SHP77 (cell line): Measurements from ENCODE around the gene NPY4R2.
"Not testable (repeated sequence)": the region's sequence is repeated elsewhere in the genome, so short reads cannot be mapped to it uniquely, and the experiment has no call there.

ENCODE experiments used
- DNase-seq, 2 experiments: peaks; one replicate each; lab custom pipeline; 2025; lab: John Stamatoyannopoulos, UW

Gene NPY4R2

GRCh38 chr10:47918475-47918874 lies at the start of gene NPY4R2:
TSS of gene NPY4R2 (plus strand) at chr10:47918662. CDS start at chr10:47921988, 3,326 bp downstream.
- DNase-seq, result not testable (repeated sequence)

GRCh38 chr10:47870887-47871286 lies 47.6 kb upstream of the NPY4R2 start:
- not testable (repeated sequence) for DNase-seq

DNA sequence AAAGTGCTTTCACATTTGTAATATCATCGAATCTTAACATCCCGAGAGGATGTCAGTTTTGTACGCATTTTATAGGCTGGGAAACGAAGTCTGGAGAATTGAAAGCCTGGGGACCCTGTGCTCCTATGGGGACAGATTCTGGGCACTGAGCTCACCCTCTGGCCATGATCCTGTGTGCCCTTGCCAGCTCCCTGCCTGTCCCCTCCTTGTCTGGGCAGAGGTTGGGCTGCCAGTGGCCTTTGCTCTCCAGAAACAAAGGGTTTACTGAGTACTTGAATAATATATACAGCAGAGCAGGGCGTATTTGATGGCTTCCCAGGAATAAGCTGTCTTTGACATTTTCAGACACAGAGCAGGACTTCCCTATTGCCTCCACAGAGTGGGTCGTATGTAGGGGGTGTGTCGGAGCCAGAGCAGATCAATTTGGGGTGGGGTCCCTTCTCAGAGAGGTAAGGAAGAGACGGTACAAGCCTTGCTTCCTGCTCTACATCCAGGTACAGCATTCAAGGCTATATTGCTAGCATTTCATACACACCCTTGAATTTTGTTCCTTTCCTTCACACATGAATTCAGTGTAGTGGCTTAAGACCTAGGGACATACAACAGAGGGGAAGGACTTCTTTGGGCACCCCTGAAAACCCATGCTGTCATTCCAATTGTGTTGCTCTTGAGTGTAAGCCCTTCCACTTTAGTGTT lies 46.8 kb upstream of the NPY4R2 start:
- DNase-seq, result not testable (repeated sequence)

GRCh38 chr10:47872236-47872635 lies 46.2 kb upstream of the NPY4R2 start:
- not testable (repeated sequence) for DNase-seq

DNA sequence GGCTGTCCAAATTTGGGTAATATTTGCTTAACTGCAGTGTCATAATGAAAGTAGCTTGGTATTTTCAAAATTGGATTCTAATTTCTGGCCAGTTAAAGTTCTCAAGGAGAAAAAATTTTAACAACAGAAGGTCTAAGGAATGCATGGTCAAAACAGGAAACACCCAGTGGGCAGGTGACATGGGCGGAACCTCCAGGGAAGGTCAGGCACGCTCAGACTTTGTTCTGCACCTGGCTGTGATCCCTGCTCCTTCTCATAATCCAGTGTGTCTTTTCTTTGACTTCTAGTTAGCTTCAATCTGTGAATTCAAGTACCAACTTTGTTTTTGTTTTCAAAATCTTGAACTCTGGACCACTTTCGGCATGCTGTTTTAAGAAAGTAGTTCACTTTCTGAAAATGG lies 34.2 kb upstream of the NPY4R2 start:
- not testable (repeated sequence) for DNase-seq

DNA sequence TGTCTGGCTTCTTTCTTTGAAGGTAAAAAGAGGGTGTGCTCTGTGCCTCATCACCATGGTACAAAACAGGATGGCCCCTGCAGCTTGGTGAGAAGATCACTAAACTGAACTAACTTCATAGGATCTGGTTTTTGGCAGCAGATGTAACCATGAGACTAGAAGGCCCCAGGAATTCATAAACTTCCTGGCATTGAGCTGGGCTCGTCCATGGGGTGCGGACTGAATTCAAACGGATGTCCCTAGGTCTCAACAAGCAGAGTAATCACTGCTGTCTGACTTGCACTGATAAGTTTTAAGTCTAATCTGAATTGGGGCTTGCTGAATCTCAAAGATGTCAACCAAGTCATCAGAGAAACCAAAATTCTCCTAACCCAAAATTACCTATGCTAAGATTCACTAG lies 33.5 kb upstream of the NPY4R2 start:
- not testable (repeated sequence) for DNase-seq

- DNase-seq, result not testable (repeated sequence)
Measured at GRCh38 chr10:47886356-47886755, 32.1 kb upstream of the NPY4R2 start.

DNA sequence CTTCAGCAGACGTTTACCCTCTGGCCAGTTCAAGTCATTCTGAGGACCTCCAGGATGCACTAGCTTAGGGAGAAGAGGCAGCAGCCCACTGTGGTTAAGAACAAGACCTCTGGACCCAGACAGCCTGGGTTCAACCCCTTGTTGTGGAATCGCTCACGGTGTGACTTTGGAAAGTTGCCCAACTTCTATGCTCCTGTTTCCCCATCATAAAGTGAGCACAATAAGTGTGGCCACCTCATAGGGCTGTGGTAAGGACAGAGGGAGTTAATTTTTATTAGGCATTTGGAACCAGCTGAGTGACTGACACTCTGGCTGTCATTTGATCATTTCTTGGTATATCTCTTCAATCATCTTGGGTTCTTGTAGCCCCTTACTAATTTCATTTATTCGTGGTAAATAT lies 31.6 kb upstream of the NPY4R2 start:
- DNase-seq, result not testable (repeated sequence)

- DNase-seq, result not testable (repeated sequence)
Measured at GRCh38 chr10:47890737-47891136, 27.7 kb upstream of the NPY4R2 start.

DNA sequence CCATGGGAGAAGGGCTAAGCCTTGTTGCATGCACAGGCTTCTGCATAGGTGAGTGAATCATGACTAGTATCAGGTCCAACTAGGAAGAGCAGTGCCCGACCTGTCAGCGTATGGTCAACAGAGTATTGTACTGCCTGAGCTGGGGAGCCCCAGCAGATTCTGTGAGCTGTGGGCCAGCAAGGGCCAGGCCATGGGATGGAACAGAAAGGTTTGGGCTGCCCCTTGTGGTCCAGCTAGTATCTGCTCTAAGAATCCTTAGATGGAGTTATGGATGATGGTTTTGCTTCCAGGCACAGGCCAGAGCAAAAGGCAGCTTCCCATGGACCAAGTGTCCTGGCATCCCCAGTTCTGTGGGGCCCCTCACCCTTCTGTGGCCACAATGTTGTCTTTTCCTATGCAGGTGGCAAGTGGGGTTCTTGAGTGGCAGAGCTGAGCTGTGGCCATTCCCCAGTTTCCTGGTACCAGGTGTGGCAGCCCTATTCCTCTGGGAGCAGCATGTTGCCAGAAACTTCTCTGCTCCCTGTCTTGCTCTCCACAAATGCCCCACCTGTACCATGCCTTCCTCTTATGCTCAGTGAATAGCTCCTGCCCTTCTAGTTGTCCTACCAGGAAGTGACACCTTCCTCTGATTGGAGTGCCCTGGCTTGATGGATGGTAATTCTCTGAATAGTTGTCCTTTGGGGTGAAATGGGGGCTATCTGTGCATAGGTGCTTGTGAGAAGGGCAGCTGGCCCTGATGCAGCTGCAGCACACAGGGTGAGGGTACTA lies 25.8 kb upstream of the NPY4R2 start:
- DNase-seq, result not testable (repeated sequence)

DNA sequence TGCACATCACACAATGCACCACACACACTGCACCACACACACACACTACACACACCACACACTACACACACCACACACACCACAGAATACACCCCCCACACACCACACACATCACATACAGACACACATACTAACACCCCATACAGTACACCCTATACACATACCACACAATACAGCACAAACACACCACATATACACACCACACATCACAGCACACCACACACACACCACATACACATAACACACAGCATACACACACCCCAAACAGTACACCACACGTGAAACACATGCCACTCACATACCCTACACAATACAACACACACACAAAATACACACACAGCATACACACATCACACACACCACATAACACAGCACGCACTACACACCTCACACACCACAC lies 23.9 kb upstream of the NPY4R2 start:
- not testable (repeated sequence) for DNase-seq

- DNase-seq, result not testable (repeated sequence)
Measured at GRCh38 chr10:47897813-47898212, 20.6 kb upstream of the NPY4R2 start.

DNA sequence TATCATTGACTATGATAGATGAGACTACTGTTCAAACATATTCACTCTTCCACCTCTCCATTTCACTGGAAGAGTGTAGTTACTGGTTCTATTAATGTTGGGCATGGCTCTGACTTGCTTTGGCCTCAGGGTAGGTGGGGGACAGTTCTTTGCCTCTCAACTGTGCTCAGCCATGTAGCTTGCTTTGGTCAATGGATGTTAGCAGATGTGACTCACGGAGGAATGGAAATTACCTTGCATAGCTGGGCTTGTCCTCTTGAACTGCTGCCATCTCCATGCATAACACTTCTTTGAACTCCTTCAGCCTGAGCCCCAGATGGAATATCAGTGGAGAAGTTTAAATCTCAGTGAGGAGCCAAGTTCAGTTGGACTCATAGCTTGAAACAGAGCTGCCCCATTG lies 9.1 kb upstream of the NPY4R2 start:
- DNase-seq, result not testable (repeated sequence)

- not testable (repeated sequence) for DNase-seq
Measured at GRCh38 chr10:47910486-47910885, 8.0 kb upstream of the NPY4R2 start.

- not testable (repeated sequence) for DNase-seq
Measured at GRCh38 chr10:47914052-47914451, 4.4 kb upstream of the NPY4R2 start.

DNA sequence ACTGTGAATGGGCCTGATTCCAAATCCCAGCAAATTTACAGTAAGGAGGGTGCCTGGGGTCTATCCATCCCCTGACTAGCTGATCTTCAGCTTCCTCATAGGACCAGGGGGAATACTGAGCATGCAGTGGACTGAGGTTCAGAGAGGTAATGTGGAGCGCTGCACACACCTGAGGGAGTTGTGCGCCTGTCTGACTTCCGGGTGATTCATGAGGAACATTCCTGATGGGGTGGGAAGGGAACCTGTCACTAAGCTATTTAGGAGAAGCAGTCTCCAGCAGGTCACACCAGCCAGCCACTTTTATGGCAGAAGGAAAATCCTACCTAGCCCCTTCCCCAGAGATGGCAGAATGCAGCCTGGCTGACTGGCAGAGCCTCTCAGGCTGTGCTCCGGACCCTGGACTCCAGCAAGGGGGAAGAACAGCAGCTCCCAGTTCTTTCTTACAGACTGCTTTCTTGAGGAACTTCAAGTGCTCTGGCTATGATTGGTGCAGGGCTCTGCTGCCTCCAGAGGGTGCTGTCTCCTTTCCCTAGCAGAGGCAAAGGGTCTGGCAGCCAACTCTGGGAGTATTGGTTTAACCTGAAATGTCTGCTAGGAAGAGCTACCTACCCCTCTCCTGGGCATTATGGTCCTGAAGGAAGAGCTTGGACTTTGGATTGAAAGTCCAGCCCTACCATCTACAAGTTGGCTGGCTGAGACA lies 2.5 kb upstream of the NPY4R2 start:
- DNase-seq, result not testable (repeated sequence)

DNA sequence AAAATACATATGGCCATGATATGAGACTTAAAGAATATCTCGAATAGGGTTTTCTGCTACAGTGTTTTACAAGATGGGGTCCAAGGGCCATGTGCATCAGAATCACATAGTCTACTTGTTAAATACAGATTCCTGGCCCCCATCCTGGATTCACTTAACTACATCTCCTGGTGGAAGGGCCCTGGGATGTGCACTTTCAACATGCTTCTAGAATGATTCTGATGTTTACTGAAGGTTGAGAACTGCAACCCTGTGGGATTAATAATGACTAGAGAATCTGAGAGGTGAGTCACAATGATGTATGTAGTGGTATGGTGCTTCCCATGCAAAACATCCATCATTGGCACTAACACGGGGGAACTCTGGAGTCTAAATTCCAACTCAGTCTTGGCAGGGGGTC lies 2.1 kb downstream of the NPY4R2 start:
- not testable (repeated sequence) for DNase-seq

DNA sequence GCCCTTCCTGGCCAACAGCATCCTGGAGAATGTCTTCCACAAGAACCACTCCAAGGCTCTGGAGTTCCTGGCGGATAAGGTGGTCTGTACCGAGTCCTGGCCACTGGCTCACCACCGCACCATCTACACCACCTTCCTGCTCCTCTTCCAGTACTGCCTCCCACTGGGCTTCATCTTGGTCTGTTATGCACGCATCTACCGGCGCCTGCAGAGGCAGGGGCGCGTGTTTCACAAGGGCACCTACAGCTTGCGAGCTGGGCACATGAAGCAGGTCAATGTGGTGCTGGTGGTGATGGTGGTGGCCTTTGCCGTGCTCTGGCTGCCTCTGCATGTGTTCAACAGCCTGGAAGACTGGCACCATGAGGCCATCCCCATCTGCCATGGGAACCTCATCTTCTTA lies 4.0 kb downstream of the NPY4R2 start:
- not testable (repeated sequence) for DNase-seq

DNA sequence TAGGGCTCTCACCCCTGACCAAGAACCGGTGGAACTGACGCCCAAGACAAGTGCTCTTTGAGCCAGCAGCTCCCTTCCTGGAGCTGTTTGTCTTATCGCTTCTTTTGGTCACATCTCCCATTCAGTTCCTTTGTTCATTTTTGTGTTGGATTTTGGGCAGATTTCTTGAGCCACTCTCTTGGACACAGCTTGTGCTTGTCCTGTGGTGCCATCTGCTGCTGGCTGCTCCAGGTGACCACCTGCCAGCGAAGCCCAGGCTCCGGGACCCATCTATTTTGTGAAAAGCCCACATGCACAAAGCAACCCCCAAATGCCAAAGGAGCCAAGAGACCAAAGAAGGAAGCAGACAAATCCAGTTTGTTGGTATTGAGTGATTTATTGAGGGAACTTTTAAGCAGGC lies 6.2 kb downstream of the NPY4R2 start:
- DNase-seq, result not testable (repeated sequence)

GRCh38 chr10:47927147-47927916 lies 8.9 kb downstream of the NPY4R2 start:
- DNase-seq, result not testable (repeated sequence)

GRCh38 chr10:47928225-47928624 lies 9.8 kb downstream of the NPY4R2 start:
- DNase-seq, result not testable (repeated sequence)

DNA sequence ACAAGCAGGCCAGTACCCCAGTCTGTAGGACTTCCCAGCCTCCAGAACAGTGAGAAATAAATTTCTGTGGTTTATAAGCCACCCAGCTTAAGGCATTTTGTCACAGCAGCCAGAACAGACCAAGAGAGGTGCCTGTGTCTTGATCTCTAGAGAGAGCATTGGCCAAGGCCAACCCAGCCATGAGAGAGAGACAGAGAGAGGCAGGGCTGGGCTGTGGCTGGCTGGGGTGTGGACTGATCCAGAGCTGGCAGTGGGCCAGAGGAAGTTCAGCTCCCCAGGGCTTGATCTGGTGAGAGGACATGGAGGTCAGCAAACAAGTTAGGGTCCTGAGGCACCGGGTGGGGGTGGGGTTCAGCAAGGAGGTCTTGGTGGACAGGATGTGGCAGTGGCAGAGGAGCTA lies 14.4 kb downstream of the NPY4R2 start:
- not testable (repeated sequence) for DNase-seq
